B cell (primary cell): ENCODE results near the gene SLC50A1. TPM values are rescaled to one million over a fixed set of nuclear protein-coding genes. Genes with fewer than 3 reads are reported as not detected.

Experiments
- ATAC-seq: fragments of 200-7000 bp; cut with Tn5 transposase; one replicate; pipeline ENCODE4 v1.10.0; 2021; ENCODE audit warnings: low read depth, mild to moderate bottlenecking, moderate number of reproducible peaks, moderate library complexity
- CTCF ChIA-PET: fragments of 350-600 bp; sonication (Branson Sonifier 250); formaldehyde crosslinking; loops from one replicate; lab custom pipeline; 2021; ENCODE audit warnings: antibody characterized with exemption, inconsistent platforms; lab: Charles Lee
- POLR2A ChIA-PET: fragments of 350-600 bp; sonication (Branson Sonifier 250); formaldehyde crosslinking; loops from one replicate; lab custom pipeline; 2021; ENCODE audit warnings: antibody characterized with exemption; lab: Charles Lee
- DNase-seq: peaks from one replicate; pipeline ENCODE4 v3.0.0; 2013
- H2AFZ ChIP-seq: 2 replicates; pipeline ENCODE4 v1.6.1; 2012; ENCODE audit warnings: mild to moderate bottlenecking, low read depth, low read length; ENCODE audit not compliant: insufficient read depth, poor library complexity, severe bottlenecking
- H3K27ac ChIP-seq, 2 donors: 1 replicate in 1 of 2; 2 replicates in 1 of 2; pipeline ENCODE4 v1.5.1; 2012 to 2013; ENCODE audit warnings: low read length in 2 of 2, mild to moderate bottlenecking in 2 of 2, moderate library complexity in 1 of 2
- H3K27me3 ChIP-seq, 4 experiments: fragments of 200-600 bp in 1 of 4; sonication (generic) in 1 of 4; replicated peaks in 1 of 4; 1 replicate in 2 of 4; 2 replicates in 2 of 4; pipeline versions ENCODE4 v1.6.1 to v1.7.0; 2013 to 2016; ENCODE audit warnings: low read length in 3 of 4, mild to moderate bottlenecking in 2 of 4, mixed read lengths in 1 of 4, moderate library complexity in 1 of 4; ENCODE audit not compliant: insufficient read depth in 4 of 4, control insufficient read depth in 3 of 4; ENCODE audit errors: control extremely low read depth in 1 of 4
- H3K36me3 ChIP-seq, 2 experiments: replicated peaks in 1 of 2; 1 replicate in 1 of 2; 2 replicates in 1 of 2; pipeline versions ENCODE4 v1.6.1 to v1.7.1; 2013; ENCODE audit warnings: low read length in 1 of 2; ENCODE audit not compliant: insufficient read depth in 2 of 2, control insufficient read depth in 1 of 2; ENCODE audit errors: control extremely low read depth in 1 of 2, extremely low read depth in 1 of 2
- H3K4me1 ChIP-seq, 2 donors: fragments of 200-600 bp in 1 of 2; sonication (generic) in 1 of 2; 1 replicate in 1 of 2; 2 replicates in 1 of 2; pipeline versions ENCODE4 v1.5.1 to v1.6.1; 2013 to 2017; ENCODE audit warnings: low read length in 2 of 2; ENCODE audit not compliant: control insufficient read depth in 2 of 2, insufficient read depth in 2 of 2
- H3K4me2 ChIP-seq: replicated peaks from 2 replicates; pipeline ENCODE3; 2012; ENCODE audit warnings: mild to moderate bottlenecking, low read depth, low read length; ENCODE audit not compliant: poor library complexity, severe bottlenecking
- H3K4me3 ChIP-seq, 5 experiments: fragments of 200-600 bp in 1 of 5; sonication (generic) in 1 of 5; 1 replicate in 3 of 5; 2 replicates in 2 of 5; pipeline versions ENCODE4 v1.5.1 to v1.7.0; 2011 to 2016; ENCODE audit warnings: low read length in 4 of 5, mild to moderate bottlenecking in 4 of 5, low read depth in 2 of 5, control low read depth in 1 of 5, moderate library complexity in 1 of 5; ENCODE audit not compliant: insufficient read depth in 1 of 5; ENCODE audit errors: control extremely low read depth in 1 of 5, extremely low read depth in 1 of 5
- H3K79me2 ChIP-seq: fragments of 200-600 bp; sonication (generic); one replicate; pipeline ENCODE4 v1.6.0; 2016; ENCODE audit warnings: low read length; ENCODE audit not compliant: control insufficient read depth, insufficient read depth
- H3K9ac ChIP-seq: fragments of 200-600 bp; sonication (generic); 2 replicates; pipeline ENCODE4 v1.6.1; 2017; ENCODE audit warnings: mild to moderate bottlenecking, low read length, moderate library complexity
- H3K9me3 ChIP-seq, 3 donors: one replicate each; pipeline versions ENCODE4 v1.6.1 to v1.7.1; 2013; ENCODE audit warnings: low read length in 2 of 3; ENCODE audit not compliant: control insufficient read depth in 2 of 3, insufficient read depth in 1 of 3; ENCODE audit errors: control extremely low read depth in 1 of 3
- H4K20me1 ChIP-seq: 2 replicates; pipeline ENCODE4 v1.6.0; 2012; ENCODE audit warnings: mild to moderate bottlenecking, low read length; ENCODE audit not compliant: insufficient read depth, control insufficient read depth, poor library complexity, severe bottlenecking
- H3K27ac Mint-ChIP-seq: one replicate; pipeline ENCODE4 v1.8.0; 2021; ENCODE audit warnings: mixed read lengths
- H3K27me3 Mint-ChIP-seq: one replicate; pipeline ENCODE4 v1.8.0; 2021; ENCODE audit warnings: mixed read lengths
- H3K4me1 Mint-ChIP-seq: one replicate; pipeline ENCODE4 v1.8.0; 2021; ENCODE audit warnings: mixed read lengths
- H3K4me3 Mint-ChIP-seq: one replicate; pipeline ENCODE4 v1.8.0; 2021; ENCODE audit warnings: mixed read lengths
- H3K9me3 Mint-ChIP-seq: one replicate; pipeline ENCODE4 v1.8.0; 2022; ENCODE audit warnings: mixed read lengths; ENCODE audit not compliant: insufficient read depth
- CTCF ChIP-seq: fragments of 200-600 bp; IDR thresholded peaks from one replicate; pipeline ENCODE4 v1.8.0; 2022; ENCODE audit warnings: antibody characterized with exemption, mild to moderate bottlenecking
- EZH2 ChIP-seq: IDR thresholded peaks from 2 replicates; pipeline ENCODE4 v1.6.1; 2012; ENCODE audit warnings: borderline replicate concordance, low read depth, mild to moderate bottlenecking, moderate library complexity, low read length; ENCODE audit not compliant: insufficient read depth, poor library complexity, severe bottlenecking
- WGBS: methylation state at CpG from one replicate; pipeline ENCODE4 v1.1.5; 2013; ENCODE audit warnings: missing lambda C conversion rate; ENCODE audit not compliant: insufficient coverage; 5-methylcytosine and 5-hydroxymethylcytosine counted together
- intact Hi-C: fragments of 100-400 bp; cut with micrococcal nuclease; formaldehyde crosslinking; loops from one replicate; pipeline ENCODE4 v1.10.0; 2022
- polyA plus RNA-seq: library from polyadenylated mRNA; depleted of rRNA; stranded (reverse); fragments of >200 nt; gene quantifications from 2 replicates; pipeline ENCODE4 v1.2.3, GENCODE V29; 2012
- total RNA-seq, 2 donors: library from RNA; stranded (reverse); fragments of 120-200 nt in 1 of 2; gene quantifications; 1 replicate in 1 of 2; 2 replicates in 1 of 2; pipeline versions ENCODE4 v1.2.3 to v1.2.4, GENCODE V29; 2013 to 2022

Gene SLC50A1
- total and polyA plus RNA-seq, 2 donors (not counting 1 experiment from before 2014, with no cell fraction given): 62.8 to 86.8 TPM

DNA sequence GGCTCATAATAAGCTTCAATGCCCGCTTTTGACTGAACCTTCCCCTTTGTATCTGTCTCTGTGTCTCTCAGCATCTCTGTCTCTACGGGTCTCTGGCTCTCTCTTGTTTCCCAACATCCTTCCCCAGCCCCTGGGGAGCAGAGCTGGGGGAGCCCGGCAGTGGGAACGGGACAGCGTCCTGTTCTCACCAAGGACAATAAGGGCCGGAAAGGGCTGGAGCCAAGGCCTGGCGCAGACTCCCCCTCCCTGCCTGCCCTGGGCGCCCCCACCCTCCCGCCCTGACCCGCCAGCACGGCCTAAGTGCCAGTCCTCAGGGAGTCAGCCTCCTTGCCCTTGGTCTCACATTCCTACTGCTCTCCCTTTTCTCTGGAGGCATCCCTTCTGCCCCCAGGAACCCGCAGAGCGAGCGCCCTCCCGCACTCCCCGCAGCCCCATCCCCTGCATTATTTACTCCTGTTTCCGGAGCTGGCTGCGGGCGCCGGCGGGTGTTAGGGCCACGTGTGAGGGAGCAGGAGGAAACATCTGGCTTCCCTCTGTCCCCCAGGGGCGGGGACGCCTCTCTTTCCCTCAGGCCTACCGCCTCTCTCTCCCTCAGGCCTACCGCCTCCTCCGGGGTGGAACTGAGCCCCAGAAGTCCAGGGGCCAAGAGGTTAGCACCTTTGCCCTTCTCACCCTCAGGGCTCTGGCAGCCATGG lies 31.0 kb downstream of the SLC50A1 start:
- peaks cover 0 to 21% of the 10 kb centered on the region in 2 experiments for H3K36me3 ChIP-seq
- Mint-ChIP-seq H3K27me3 (no peaks in the 10 kb centered on the region), H3K4me3 (peak overlapping the region; percentile 82), H3K27ac (peak overlapping the region; percentile 72), H3K9me3 (no peaks in the 10 kb centered on the region), H3K4me1 (peaks cover 20% of the 10 kb centered on the region)
- H2AFZ ChIP-seq: peak overlapping the region; percentile 69
- no peak for TF ChIP-seq EZH2
- TF ChIP-seq CTCF: no peak
- 7% methylated on average over 17 of the region's 27 CpGs for WGBS
- H3K4me1 ChIP-seq: peaks cover 10 to 22% of the 10 kb centered on the region in 2 donors
- intact Hi-C loops: loop anchor here (1.0 to 5.0 kb wide), 4 partner anchors 26 to 103 kb away; partner anchors contain the start of genes DPM3, EFNA1 and EFNA4
- peaks cover 24% of the 10 kb centered on the region for H3K79me2 ChIP-seq
- peak overlapping the region; percentile 77 for H3K4me2 ChIP-seq
- peaks cover 0 to 10% (median 0%) of the 10 kb centered on the region in 3 donors for H3K9me3 ChIP-seq
- ChIA-PET CTCF (interaction anchor here (0.6 to 10.6 kb wide), 27 partner anchors 12 to 497 kb away, joined by 3 to 307 read pairs (median 7); partner anchors contain the start of genes DPM3, EFNA1, EFNA4 and SLC50A1), POLR2A (interaction anchor here (0.7 to 1.5 kb wide), 5 partner anchors 28 to 82 kb away, joined by 3 to 10 read pairs (median 6); partner anchors contain the start of gene SLC50A1)
- H3K9ac ChIP-seq: peak overlapping the region; percentile 24
- peak overlapping the region in 4 of 5 experiments; percentile 8 to 33 (median 26) for H3K4me3 ChIP-seq
- no peaks in the 10 kb centered on the region for H3K27me3 ChIP-seq
- H4K20me1 ChIP-seq: no peaks in the 10 kb centered on the region
- ATAC-seq (peak; percentile 7), DNase-seq (no peak)
- peak overlapping the region; percentile 2 to 34 for H3K27ac ChIP-seq
